HCT116 (cell line): ENCODE measurements around the gene COQ8B. TPM values are rescaled to one million over a fixed set of nuclear protein-coding genes. Genes with fewer than 3 reads are reported as not detected.

ENCODE experiments used
- ATAC-seq: fragments of 200-7000 bp; cut with Tn5 transposase; 2 replicates; pipeline ENCODE4 v1.9.1; 2020; ENCODE audit warnings: mild to moderate bottlenecking, moderate library complexity
- BruUV-seq: library from RNA; stranded (reverse); fragments of 400-500 nt; replicated peaks from 2 replicates; lab custom pipeline; 2021; lab: Mats Ljungman, UMichigan
- CTCF ChIA-PET: fragments of 300-600 bp; sonication (Branson Sonifier 250); formaldehyde crosslinking; loops from one replicate; lab custom pipeline; 2021; ENCODE audit warnings: antibody characterized with exemption; lab: Charles Lee
- POLR2A ChIA-PET: fragments of 300-600, 350-600 bp; sonication (Branson Sonifier 250); formaldehyde crosslinking; loops from one replicate; lab custom pipeline; 2021; ENCODE audit warnings: antibody characterized with exemption; lab: Charles Lee
- RAD21 ChIA-PET, 2 experiments: fragments of 300-600 bp; sonication (Branson Sonifier 250); formaldehyde crosslinking; loops; one replicate each; lab custom pipeline; 2023; ENCODE audit warnings: low total read pairs in 2 of 2; ENCODE audit not compliant: uncharacterized antibody in 2 of 2, unreplicated experiment in 2 of 2, low non-redundant PET in 1 of 2; lab: Charles Lee
- DNase-seq: peaks from one replicate; pipeline ENCODE4 v3.0.0-alpha.2; 2010; ENCODE audit warnings: low read depth, low spot score
- H2AFZ ChIP-seq: fragments of 200-600 bp; shearing (Covaris generic), sonication (generic); 2 replicates; pipeline ENCODE4 v1.6.1; 2017; ENCODE audit warnings: low read depth, mixed run types, mixed read lengths, antibody characterized with exemption, low read length; ENCODE audit not compliant: poor library complexity, severe bottlenecking
- H3K27ac ChIP-seq: 2 replicates; pipeline ENCODE4 v1.5.1; 2012; ENCODE audit warnings: low read depth, low read length
- H3K27me3 ChIP-seq: fragments of 200-600 bp; sonication (generic); 2 replicates; pipeline ENCODE4 v1.6.1; 2016; ENCODE audit warnings: mixed run types, low read length, mixed read lengths; ENCODE audit not compliant: insufficient read depth
- H3K36me3 ChIP-seq, 2 experiments: fragments of 200-500 bp in 1 of 2; fragments of 200-600 bp in 1 of 2; sonication (Bioruptor generic) in 1 of 2; sonication (generic) in 1 of 2; 2 replicates each; pipeline versions ENCODE4 v1.5.1 to v1.6.1; 2014 to 2016; ENCODE audit warnings: low read length in 2 of 2, inconsistent platforms in 1 of 2, mixed read lengths in 1 of 2, mixed run types in 1 of 2; ENCODE audit not compliant: insufficient read depth in 2 of 2, control insufficient read depth in 1 of 2
- H3K4me1 ChIP-seq, 2 experiments: fragments of 200-600 bp in 1 of 2; sonication (generic) in 1 of 2; 2 replicates each; pipeline versions ENCODE4 v1.5.1 to v1.6.1; 2012 to 2017; ENCODE audit warnings: low read length in 2 of 2, inconsistent platforms in 1 of 2, mild to moderate bottlenecking in 1 of 2, mixed read lengths in 1 of 2, mixed run types in 1 of 2, moderate library complexity in 1 of 2; ENCODE audit not compliant: insufficient read depth in 2 of 2, control insufficient read depth in 1 of 2
- H3K4me2 ChIP-seq: fragments of 200-600 bp; sonication (generic); 2 replicates; pipeline ENCODE4 v1.6.1; 2017; ENCODE audit warnings: mixed run types, low read length, mixed read lengths
- H3K4me3 ChIP-seq, 2 experiments: fragments of 200-600 bp in 1 of 2; sonication (generic) in 1 of 2; replicated peaks in 1 of 2; 2 replicates each; pipeline ENCODE4 v1.5.1; 2011 to 2016; ENCODE audit warnings: low read length in 2 of 2, control low read depth in 1 of 2, low read depth in 1 of 2, mild to moderate bottlenecking in 1 of 2, mixed read lengths in 1 of 2, mixed run types in 1 of 2
- H3K79me2 ChIP-seq: fragments of 200-600 bp; sonication (generic); 2 replicates; pipeline ENCODE4 v1.6.1; 2017; ENCODE audit warnings: mild to moderate bottlenecking, mixed run types, low read length, moderate library complexity, mixed read lengths; ENCODE audit not compliant: insufficient read depth
- H3K9ac ChIP-seq: fragments of 200-600 bp; sonication (generic); 2 replicates; pipeline ENCODE4 v1.6.1; 2016; ENCODE audit warnings: low read length, mixed read lengths
- H3K9me2 ChIP-seq: fragments of 200-600 bp; sonication (generic), shearing (Covaris generic); 2 replicates; pipeline ENCODE4 v1.6.1; 2017; ENCODE audit warnings: mixed run types, mild to moderate bottlenecking, moderate library complexity; ENCODE audit not compliant: insufficient read depth
- H3K9me3 ChIP-seq, 2 experiments: fragments of 200-500 bp in 1 of 2; fragments of 200-600 bp in 1 of 2; sonication (Bioruptor generic) in 1 of 2; sonication (generic) in 1 of 2; 2 replicates each; pipeline ENCODE4 v1.6.1; 2014 to 2017; ENCODE audit warnings: low read length in 2 of 2, mixed read lengths in 2 of 2, inconsistent platforms in 1 of 2, low read depth in 1 of 2, mild to moderate bottlenecking in 1 of 2, mixed run types in 1 of 2, moderate library complexity in 1 of 2; ENCODE audit not compliant: control insufficient read depth in 1 of 2, insufficient read depth in 1 of 2
- H4K20me1 ChIP-seq: fragments of 200-600 bp; sonication (generic), shearing (Covaris generic); 2 replicates; pipeline ENCODE4 v1.6.1; 2017; ENCODE audit warnings: mixed run types, mild to moderate bottlenecking, moderate library complexity; ENCODE audit not compliant: insufficient read depth
- CBX3 ChIP-seq: IDR thresholded peaks from 2 replicates; pipeline ENCODE4 v1.6.1; 2012; ENCODE audit warnings: low read depth
- CEBPB ChIP-seq: IDR thresholded peaks from 2 replicates; pipeline ENCODE4 v1.6.1; 2012; ENCODE audit warnings: low read depth
- CTCF ChIP-seq, 3 experiments: fragments of 200-600 bp in 1 of 3; sonication (generic) in 1 of 3; IDR thresholded peaks in 2 of 3; conservative IDR thresholded peaks in 1 of 3; 2 replicates each; pipeline ENCODE4 v1.5.1; 2012 to 2017; ENCODE audit warnings: low read depth in 2 of 3, low read length in 2 of 3, antibody characterized with exemption in 1 of 3, borderline replicate concordance in 1 of 3, control low read depth in 1 of 3, mild to moderate bottlenecking in 1 of 3, mixed read lengths in 1 of 3, mixed run types in 1 of 3, moderate library complexity in 1 of 3; ENCODE audit not compliant: insufficient read depth in 1 of 3
- EGR1 ChIP-seq: IDR thresholded peaks from 2 replicates; pipeline ENCODE4 v1.6.1; 2012; ENCODE audit warnings: low read depth
- ELF1 ChIP-seq: IDR thresholded peaks from 2 replicates; pipeline ENCODE4 v1.6.1; 2012; ENCODE audit warnings: low read depth, borderline replicate concordance
- EZH2 ChIP-seq: fragments of 200-600 bp; sonication (generic); IDR thresholded peaks from 2 replicates; pipeline ENCODE4 v1.6.1; 2017; ENCODE audit warnings: antibody characterized with exemption, mixed run types
- FOSL1 ChIP-seq: IDR thresholded peaks from 2 replicates; pipeline ENCODE4 v1.6.1; 2012; ENCODE audit warnings: low read depth
- JUND ChIP-seq: IDR thresholded peaks from 2 replicates; pipeline ENCODE4 v1.6.1; 2012
- POLR2A ChIP-seq: IDR thresholded peaks from 2 replicates; pipeline ENCODE4 v1.7.0; 2011; ENCODE audit warnings: borderline replicate concordance; ENCODE audit not compliant: insufficient read depth, insufficient read length; ENCODE audit errors: extremely low read depth
- POLR2AphosphoS5 ChIP-seq: IDR thresholded peaks from 2 replicates; pipeline ENCODE4 v1.6.1; 2011; ENCODE audit warnings: mild to moderate bottlenecking, low read depth, low read length, moderate library complexity
- RAD21 ChIP-seq: IDR thresholded peaks from 2 replicates; pipeline ENCODE4 v1.6.1; 2012; ENCODE audit warnings: low read depth, mild to moderate bottlenecking
- REST ChIP-seq: IDR thresholded peaks from 2 replicates; pipeline ENCODE4 v1.6.1; 2012; ENCODE audit warnings: low read depth
- SIN3A ChIP-seq: IDR thresholded peaks from 2 replicates; pipeline ENCODE4 v1.6.1; 2012; ENCODE audit warnings: low read depth
- SP1 ChIP-seq: IDR thresholded peaks from 2 replicates; pipeline ENCODE4 v1.6.1; 2012; ENCODE audit warnings: low read depth
- SRF ChIP-seq: IDR thresholded peaks from 2 replicates; pipeline ENCODE4 v1.6.1; 2012; ENCODE audit warnings: low read depth
- TCF7L2 ChIP-seq: IDR thresholded peaks from 2 replicates; pipeline ENCODE4 v1.7.0; 2011; ENCODE audit warnings: borderline replicate concordance, inconsistent platforms; ENCODE audit not compliant: insufficient read depth, insufficient read length; ENCODE audit errors: extremely low read depth
- ZFX ChIP-seq: fragments of 450-650 bp; IDR thresholded peaks from 2 replicates; pipeline ENCODE4 v1.6.1; 2017
- ZNF274 ChIP-seq: fragments of 200-500 bp; sonication (Bioruptor generic); IDR thresholded peaks from 2 replicates; pipeline ENCODE4 v1.6.1; 2014; ENCODE audit warnings: mild to moderate bottlenecking, low read depth, low read length, inconsistent platforms
- intact Hi-C: fragments of 100-400 bp; cut with micrococcal nuclease; formaldehyde crosslinking; loops from 2 replicates; pipeline ENCODE4 v1.10.0; 2022
- total RNA-seq: library from RNA; stranded (reverse); gene quantifications from one replicate; pipeline ENCODE4 v1.2.1, GENCODE V29; 2021; ENCODE audit not compliant: unreplicated experiment

Gene COQ8B
- total RNA-seq, 1 experiment from 2014 or later, result 47.1 TPM

- no peak overlapping the region for H3K4me3 ChIP-seq
- CTCF ChIA-PET, result interaction anchor here (1.2 kb wide), 1 partner anchor 40 kb away, joined by 3 read pairs; no protein-coding TSS in a partner anchor
Measured at GRCh38 chr19:40703029-40703755, 13.5 kb downstream of the COQ8B start.

More at GRCh38 chr19:40703029-40703755, 13.5 kb downstream of the COQ8B start:
- intact Hi-C loops, result no loop called here
- H3K36me3 ChIP-seq, result peaks cover 15 to 20% of the 10 kb centered on the region in 2 experiments
- TF ChIP-seq SIN3A (no peak), CTCF (IDR thresholded peaks at IDR 0.05 in 2 of 3, conservative IDR thresholded peaks at IDR 0.05 in 1 of 3; ENCODE audit: borderline replicate concordance in 1 of 3, insufficient read depth in 1 of 3, low read depth in 2 of 3, low read length in 2 of 3) (no peak), ELF1 (no peak), CBX3 (no peak), CEBPB (no peak), ZNF274 (no peak), FOSL1 (no peak), EGR1 (no peak), SP1 (no peak), ZFX (no peak), EZH2 (no peak), REST (no peak), JUND (no peak), TCF7L2 (no peak), POLR2A (no peak), POLR2AphosphoS5 (no peak), SRF (no peak), RAD21 (no peak)
- ATAC-seq, result no peak
- H3K9me2 ChIP-seq, result no peaks in the 10 kb centered on the region
- no peaks in the 10 kb centered on the region for H3K9me3 ChIP-seq
- DNase-seq, result no peak
- RAD21 ChIA-PET, result no interaction called here
- H4K20me1 ChIP-seq, result no peaks in the 10 kb centered on the region
- no peak overlapping the region for H2AFZ ChIP-seq
- no peak overlapping the region for H3K9ac ChIP-seq
- no peaks in the 10 kb centered on the region for H3K79me2 ChIP-seq
- no peak overlapping the region for H3K4me2 ChIP-seq
- no peaks in the 10 kb centered on the region for H3K4me1 ChIP-seq
- H3K27me3 ChIP-seq, result no peaks in the 10 kb centered on the region
- no TSS peak for BruUV-seq
- POLR2A ChIA-PET, result no interaction called here
- no peak overlapping the region for H3K27ac ChIP-seq
